GM18519 (cell line): ENCODE data around the gene EME1.

Source experiments
- ATAC-seq: cut with Tn5 transposase; IDR thresholded peaks from one replicate; pipeline ENCODE4 v1.9.1; 2021; ENCODE audit warnings: mild to moderate bottlenecking, moderate library complexity; ENCODE audit not compliant: unreplicated experiment, low FRiP score

Gene EME1

GRCh38 chr17:50362661-50363060, 10.4 kb upstream of the EME1 start:
- no peak for ATAC-seq

- no peak for ATAC-seq
Measured at GRCh38 chr17:50363217-50364060, 9.6 kb upstream of the EME1 start.

GRCh38 chr17:50364061-50364458, 9.0 kb upstream of the EME1 start:
- ATAC-seq, result no peak

GRCh38 chr17:50364715-50365114, 8.3 kb upstream of the EME1 start:
- ATAC-seq, result no peak

GRCh38 chr17:50365165-50365564, 7.9 kb upstream of the EME1 start:
- no peak for ATAC-seq

- ATAC-seq, result no peak
Measured at GRCh38 chr17:50365649-50366393, 7.2 kb upstream of the EME1 start.

- ATAC-seq, result no peak
Measured at GRCh38 chr17:50367401-50367800, 5.6 kb upstream of the EME1 start.

GRCh38 chr17:50370052-50370451, 3.0 kb upstream of the EME1 start:
- no peak for ATAC-seq

GRCh38 chr17:50371526-50371925, 1.5 kb upstream of the EME1 start:
- ATAC-seq, result no peak

GRCh38 chr17:50372222-50372757, 739 bp upstream of the EME1 start:
- ATAC-seq, result no peak

- ATAC-seq, result no peak
Measured at GRCh38 chr17:50373705-50374104, 676 bp downstream of the EME1 start.

- no peak for ATAC-seq
Measured at GRCh38 chr17:50375858-50376538, 3.0 kb downstream of the EME1 start.

- no peak for ATAC-seq
Measured at GRCh38 chr17:50379351-50380132, 6.5 kb downstream of the EME1 start.

GRCh38 chr17:50380369-50381259, 7.6 kb downstream of the EME1 start:
- no peak for ATAC-seq

GRCh38 chr17:50381260-50381815, 8.3 kb downstream of the EME1 start:
- no peak for ATAC-seq

- ATAC-seq, result no peak
Measured at GRCh38 chr17:50381920-50382319, 8.9 kb downstream of the EME1 start.

GRCh38 chr17:50382931-50383330, 9.9 kb downstream of the EME1 start:
- ATAC-seq, result no peak

GRCh38 chr17:50386510-50386909, 13.5 kb downstream of the EME1 start:
- ATAC-seq, result no peak

- no peak for ATAC-seq
Measured at GRCh38 chr17:50388728-50389127, 15.7 kb downstream of the EME1 start.
